HepG2 (cell line): ENCODE data around the gene CTDSP1. TPM values are rescaled to one million over a fixed set of nuclear protein-coding genes. Genes with fewer than 3 reads are reported as not detected.
A peak's percentile ranks its signal among the peaks of the same experiment; 100 is the strongest.

ENCODE experiments used
- AGO2 ChIP-seq: fragments of 200-400 bp; formaldehyde crosslinking; optimal IDR thresholded peaks from 2 replicates; pipeline ENCODE3; 2017; ENCODE audit warnings: mild to moderate bottlenecking, low read depth, low read length, moderate library complexity
- BRCA1 ChIP-seq: sonication (generic); formaldehyde crosslinking; IDR thresholded peaks from 2 replicates; pipeline ENCODE4 v1.4.0; 2020; ENCODE audit warnings: missing genetic modification reagents
- DPF2 ChIP-seq: sonication (generic); formaldehyde crosslinking; IDR thresholded peaks from 2 replicates; pipeline ENCODE4 v1.4.0; 2020; ENCODE audit warnings: mild to moderate bottlenecking, low read depth, missing genetic modification reagents, borderline replicate concordance
- EZH2 ChIP-seq: conservative IDR thresholded peaks from 2 replicates; pipeline ENCODE4 v1.6.1; 2012; ENCODE audit warnings: mild to moderate bottlenecking, low read depth, low read length, moderate library complexity
- FOXK1 ChIP-seq: sonication (generic); formaldehyde crosslinking; IDR thresholded peaks from 2 replicates; pipeline ENCODE4 v1.4.0; 2020; ENCODE audit warnings: low read depth, missing genetic modification reagents, borderline replicate concordance
- GMEB2 ChIP-seq: IDR thresholded peaks from 2 replicates; pipeline ENCODE4 v1.6.1; 2016; ENCODE audit warnings: missing biosample characterization, missing genetic modification reagents, low read depth
- IRF9 ChIP-seq: sonication (generic); formaldehyde crosslinking; IDR thresholded peaks from 2 replicates; pipeline ENCODE4 v1.8.0; 2022; ENCODE audit warnings: missing genetic modification reagents, mild to moderate bottlenecking, borderline replicate concordance
- IRX3 ChIP-seq: sonication (generic); formaldehyde crosslinking; IDR thresholded peaks from 2 replicates; pipeline ENCODE4 v1.8.1; 2023; ENCODE audit warnings: mild to moderate bottlenecking, low read depth, missing genetic modification reagents, borderline replicate concordance
- KLF12 ChIP-seq: sonication (generic); formaldehyde crosslinking; IDR thresholded peaks from 2 replicates; pipeline ENCODE4 v1.4.0; 2020; ENCODE audit warnings: missing genetic modification reagents, borderline replicate concordance
- MIXL1 ChIP-seq: IDR thresholded peaks from 2 replicates; pipeline ENCODE4 v1.6.1; 2016
- MTA3 ChIP-seq: sonication (generic); formaldehyde crosslinking; IDR thresholded peaks from 2 replicates; pipeline ENCODE4 v1.4.0; 2020; ENCODE audit warnings: missing genetic modification reagents
- MXD4 ChIP-seq: IDR thresholded peaks from 2 replicates; pipeline ENCODE4 v1.6.1; 2016; ENCODE audit warnings: mild to moderate bottlenecking, missing biosample characterization, missing genetic modification reagents
- NR3C1 ChIP-seq: sonication (generic); formaldehyde crosslinking; IDR thresholded peaks from 2 replicates; pipeline ENCODE4 v1.4.0; 2020; ENCODE audit warnings: missing genetic modification reagents
- PAWR ChIP-seq: sonication (generic); formaldehyde crosslinking; IDR thresholded peaks from 2 replicates; pipeline ENCODE4 v1.4.0; 2020; ENCODE audit warnings: missing genetic modification reagents, mild to moderate bottlenecking, borderline replicate concordance
- PTBP1 ChIP-seq: fragments of 200-400 bp; formaldehyde crosslinking; IDR thresholded peaks from 2 replicates; pipeline ENCODE4 v1.6.1; 2018; ENCODE audit warnings: low read length, low read depth; ENCODE audit not compliant: poor library complexity, severe bottlenecking
- RBFOX2 ChIP-seq: fragments of 200-400 bp; formaldehyde crosslinking; IDR thresholded peaks from 2 replicates; pipeline ENCODE4 v1.6.1; 2017; ENCODE audit warnings: low read depth, mild to moderate bottlenecking, low read length
- RFXANK ChIP-seq: IDR thresholded peaks from 2 replicates; pipeline ENCODE4 v1.6.1; 2016
- SKI ChIP-seq: fragments of 450-650 bp; IDR thresholded peaks from one replicate; pipeline ENCODE4 v1.6.1; 2018; ENCODE audit warnings: mild to moderate bottlenecking; ENCODE audit not compliant: partially characterized antibody
- TSC22D2 ChIP-seq: sonication (generic); formaldehyde crosslinking; IDR thresholded peaks from 2 replicates; pipeline ENCODE4 v1.5.1; 2020; ENCODE audit warnings: missing genetic modification reagents, mild to moderate bottlenecking, borderline replicate concordance
- YEATS4 ChIP-seq: sonication (generic); formaldehyde crosslinking; IDR thresholded peaks from 2 replicates; pipeline ENCODE4 v1.4.0; 2020; ENCODE audit warnings: missing genetic modification reagents, borderline replicate concordance
- ZMYM4 ChIP-seq: sonication (generic); formaldehyde crosslinking; IDR thresholded peaks from 2 replicates; pipeline ENCODE4 v1.8.1; 2023; ENCODE audit warnings: mild to moderate bottlenecking, missing genetic modification reagents
- ZNF180 ChIP-seq: sonication (generic); formaldehyde crosslinking; IDR thresholded peaks from 2 replicates; pipeline ENCODE4 v1.4.0; 2020; ENCODE audit warnings: low read depth, missing genetic modification reagents, borderline replicate concordance
- ZNF343 ChIP-seq: sonication (generic); formaldehyde crosslinking; IDR thresholded peaks from 2 replicates; pipeline ENCODE4 v1.4.0; 2020; ENCODE audit warnings: mild to moderate bottlenecking, missing genetic modification reagents
- ZNF350 ChIP-seq: sonication (generic); formaldehyde crosslinking; IDR thresholded peaks from 2 replicates; pipeline ENCODE4 v1.4.0; 2020; ENCODE audit warnings: mild to moderate bottlenecking, low read depth, missing genetic modification reagents, borderline replicate concordance
- ZNF570 ChIP-seq: sonication (generic); formaldehyde crosslinking; IDR thresholded peaks from 2 replicates; pipeline ENCODE4 v1.4.0; 2020; ENCODE audit warnings: mild to moderate bottlenecking, missing genetic modification reagents, borderline replicate concordance
- polyA plus RNA-seq, 8 experiments: library from polyadenylated mRNA; depleted of rRNA in 3 of 8; stranded (reverse) in 7 of 8; unstranded in 1 of 8; fragments of >200 nt; fragmentation: Illumina TruSeq in 4 of 8; extraction: Trizol in 4 of 8; gene quantifications; 2 replicates each; pipeline versions ENCODE4 v1.2.1 to v1.2.3, GENCODE V29; 2011 to 2016; ENCODE audit warnings: low read depth in 4 of 8, missing spikeins in 1 of 8, mixed read lengths in 1 of 8; ENCODE audit not compliant: insufficient read depth in 1 of 8
- total RNA-seq, 5 experiments: library from RNA; depleted of rRNA; stranded (reverse); fragments of >200 nt; fragmentation: Illumina TruSeq; extraction: Trizol; gene quantifications; 2 replicates each; pipeline ENCODE4 v1.2.3, GENCODE V29; 2016; ENCODE audit warnings: low read depth in 1 of 5
- TF ChIP-seq, protein P1 (sequence below): sonication (generic); formaldehyde crosslinking; IDR thresholded peaks from 2 replicates; pipeline ENCODE4 v1.4.0; 2020; ENCODE audit warnings: missing genetic modification reagents

CTDSP1 gene
- total and polyA plus RNA-seq, 2 of the 13 experiments (the other 11 are each of a cell fraction or from before 2014, with no cell fraction given): 91.0 to 268 TPM

DNA sequence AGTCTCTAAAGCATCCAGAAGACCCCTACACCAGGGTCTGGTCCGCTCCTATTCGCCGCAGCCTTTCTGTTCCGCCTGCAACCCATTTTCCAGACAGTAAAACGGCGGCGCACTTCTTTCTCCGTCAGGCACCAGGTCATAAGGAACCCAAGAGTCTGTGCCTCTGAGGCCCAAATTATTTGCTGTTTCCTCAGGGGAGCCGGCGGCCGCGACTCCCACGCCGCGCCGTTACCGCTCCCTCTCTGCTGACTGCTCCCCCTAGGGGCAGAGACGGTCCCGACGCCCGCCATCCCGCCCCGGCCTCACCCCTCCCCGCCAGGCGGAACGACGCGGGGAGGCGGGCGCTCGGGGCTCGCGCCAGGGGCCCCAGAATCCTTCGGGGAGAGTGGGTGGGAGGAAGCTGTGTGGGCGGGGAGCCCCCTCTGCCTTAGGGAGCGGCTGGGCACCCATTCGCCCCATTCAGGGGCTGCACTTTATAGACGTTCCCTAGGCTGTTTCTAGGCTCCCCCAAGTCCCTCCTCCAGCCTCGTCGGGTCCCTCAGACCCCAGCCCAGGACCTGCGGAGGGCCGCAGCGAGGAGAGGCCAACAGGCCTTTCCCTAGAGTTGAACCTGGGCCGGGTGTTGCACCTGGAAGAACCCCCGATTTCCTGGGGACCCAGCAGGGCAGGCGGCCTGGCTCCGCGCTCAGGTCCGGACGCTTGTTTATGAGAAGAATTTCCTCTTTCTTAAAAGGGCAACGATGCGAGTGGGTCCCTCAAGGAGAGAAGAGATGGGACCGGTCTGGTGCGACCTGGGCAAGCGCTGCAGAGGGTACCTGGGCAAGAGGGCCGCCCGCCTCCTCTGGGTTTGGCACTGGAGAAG, 3.6 kb upstream of the CTDSP1 start (continued):
- TF ChIP-seq ZNF343 (CRISPR knock-in tag) (peak; percentile 91), DPF2 (CRISPR knock-in tag) (no peak), AGO2 (peak; percentile 71), BRCA1 (CRISPR knock-in tag) (peak; percentile 45), ZNF180 (CRISPR knock-in tag) (peak; percentile 26; the same call in 1 of the 2 replicates), ZNF570 (CRISPR knock-in tag) (no peak), ZNF350 (CRISPR knock-in tag) (no peak; the same call in 1 of the 2 replicates), IRX3 (CRISPR knock-in tag) (no peak), RBFOX2 (peak; percentile 83), NR3C1 (CRISPR knock-in tag) (no peak), PTBP1 (peak; percentile 100), KLF12 (peak; percentile 52; the same call in 1 of the 2 replicates), EZH2 (no peak; the same call in 1 of the 2 replicates), IRF9 (CRISPR knock-in tag) (peak; percentile 90), YEATS4 (CRISPR knock-in tag) (peak; percentile 96), ZMYM4 (CRISPR knock-in tag) (peak; percentile 74), SKI (peak; percentile 92), MIXL1 (CRISPR knock-in tag) (peak; percentile 87), MTA3 (CRISPR knock-in tag) (no peak), TSC22D2 (peak; percentile 78), RFXANK (no peak; the same call in 1 of the 2 replicates), GMEB2 (peak; percentile 41; the same call in 1 of the 2 replicates), FOXK1 (CRISPR knock-in tag) (peak; percentile 97), MXD4 (CRISPR knock-in tag) (peak; percentile 70), PAWR (CRISPR knock-in tag) (0 out of 2 replicates have a peak, but pooled peaks have one; percentile 81)
- TF ChIP-seq, protein P1, sequence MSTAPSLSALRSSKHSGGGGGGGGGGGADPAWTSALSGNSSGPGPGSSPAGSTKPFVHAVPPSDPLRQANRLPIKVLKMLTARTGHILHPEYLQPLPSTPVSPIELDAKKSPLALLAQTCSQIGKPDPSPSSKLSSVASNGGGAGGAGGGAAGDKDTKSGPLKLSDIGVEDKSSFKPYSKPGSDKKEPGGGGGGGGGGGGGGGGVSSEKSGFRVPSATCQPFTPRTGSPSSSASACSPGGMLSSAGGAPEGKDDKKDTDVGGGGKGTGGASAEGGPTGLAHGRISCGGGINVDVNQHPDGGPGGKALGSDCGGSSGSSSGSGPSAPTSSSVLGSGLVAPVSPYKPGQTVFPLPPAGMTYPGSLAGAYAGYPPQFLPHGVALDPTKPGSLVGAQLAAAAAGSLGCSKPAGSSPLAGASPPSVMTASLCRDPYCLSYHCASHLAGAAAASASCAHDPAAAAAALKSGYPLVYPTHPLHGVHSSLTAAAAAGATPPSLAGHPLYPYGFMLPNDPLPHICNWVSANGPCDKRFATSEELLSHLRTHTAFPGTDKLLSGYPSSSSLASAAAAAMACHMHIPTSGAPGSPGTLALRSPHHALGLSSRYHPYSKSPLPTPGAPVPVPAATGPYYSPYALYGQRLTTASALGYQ (CRISPR knock-in tag): peak; percentile 88; the same call in 1 of the 2 replicates
